ENCODE measurements around the gene KLHL7.

DNA sequence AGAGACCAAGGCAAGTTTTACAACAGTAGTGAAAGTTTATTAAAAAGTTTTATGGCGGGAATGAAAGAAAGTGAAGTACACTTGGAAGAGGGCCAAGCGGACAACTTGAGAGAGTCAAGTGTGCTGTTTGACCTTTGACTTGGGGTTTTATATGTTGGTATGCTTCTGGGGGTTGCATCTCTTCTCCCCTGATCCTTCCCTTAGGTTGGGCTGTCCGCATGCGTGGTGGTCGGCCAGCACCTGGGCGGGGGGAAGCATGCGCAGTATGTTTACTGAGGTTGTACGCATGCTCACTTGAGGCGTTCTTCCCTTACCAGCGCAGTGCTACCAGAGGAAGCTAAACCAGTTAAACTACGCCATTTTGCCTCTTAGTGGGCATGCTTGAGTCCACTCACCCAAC, 108.2 kb downstream of the KLHL7 start:
- TF ChIP-seq POLR2A (IDR thresholded peaks at IDR 0.05), result no peak
- TF ChIP-seq CTCF (IDR thresholded peaks at IDR 0.05), result no peak
- no peak for TF ChIP-seq POLR2AphosphoS5 (IDR thresholded peaks at IDR 0.05)

Measured in gastroesophageal sphincter (tissue), 3 donors.